ENCODE results near the gene TAAR9.

GRCh38 chr6:132524646-132525045 lies 13.4 kb upstream of the TAAR9 start:
- TF ChIP-seq SIN3A (IDR thresholded peaks at IDR 0.05; ENCODE audit: borderline replicate concordance, insufficient read depth, low read length) (no peak), TAF1 (IDR thresholded peaks at IDR 0.05; ENCODE audit: borderline replicate concordance, insufficient read depth, low read length) (no peak)
